GM15510 (cell line): ENCODE data around the gene ENHO.

Source experiments
- POLR2A ChIP-seq: IDR thresholded peaks from 3 replicates; pipeline ENCODE4 v1.6.1; 2011; ENCODE audit warnings: borderline replicate concordance; ENCODE audit not compliant: insufficient read length; ENCODE audit errors: extremely low read depth

The ENHO gene

GRCh38 chr9:34547960-34548611 is 25.3 kb upstream of the ENHO start:
- no peak for TF ChIP-seq POLR2A

GRCh38 chr9:34546834-34547827 is 24.3 kb upstream of the ENHO start:
- TF ChIP-seq POLR2A: no peak

- TF ChIP-seq POLR2A: no peak
Observed at GRCh38 chr9:34546102-34546833, 23.5 kb upstream of the ENHO start.

- no peak for TF ChIP-seq POLR2A
Observed at GRCh38 chr9:34545497-34545896, 22.7 kb upstream of the ENHO start.

- TF ChIP-seq POLR2A: no peak
Observed at GRCh38 chr9:34544035-34544434, 21.2 kb upstream of the ENHO start.

GRCh38 chr9:34541540-34541939 is 18.8 kb upstream of the ENHO start:
- TF ChIP-seq POLR2A: no peak

GRCh38 chr9:34540827-34541226 is 18.0 kb upstream of the ENHO start:
- no peak for TF ChIP-seq POLR2A

GRCh38 chr9:34536685-34537084 is 13.9 kb upstream of the ENHO start:
- no peak for TF ChIP-seq POLR2A

GRCh38 chr9:34526026-34526425 is 3.2 kb upstream of the ENHO start:
- no peak for TF ChIP-seq POLR2A

- no peak for TF ChIP-seq POLR2A
Observed at GRCh38 chr9:34524349-34524748, 1.6 kb upstream of the ENHO start.

- TF ChIP-seq POLR2A: no peak
Observed at GRCh38 chr9:34522091-34522887, 501 bp downstream of the ENHO start.

GRCh38 chr9:34521406-34522045 is 1.3 kb downstream of the ENHO start:
- no peak for TF ChIP-seq POLR2A

- TF ChIP-seq POLR2A: no peak
Observed at GRCh38 chr9:34520505-34521385, 2.0 kb downstream of the ENHO start.
